ENCODE results near the gene RABL6.
"Not testable (repeated sequence)": the region's sequence is repeated elsewhere in the genome, so short reads cannot be mapped to it uniquely, and the experiment has no call there.

RABL6 gene

DNA sequence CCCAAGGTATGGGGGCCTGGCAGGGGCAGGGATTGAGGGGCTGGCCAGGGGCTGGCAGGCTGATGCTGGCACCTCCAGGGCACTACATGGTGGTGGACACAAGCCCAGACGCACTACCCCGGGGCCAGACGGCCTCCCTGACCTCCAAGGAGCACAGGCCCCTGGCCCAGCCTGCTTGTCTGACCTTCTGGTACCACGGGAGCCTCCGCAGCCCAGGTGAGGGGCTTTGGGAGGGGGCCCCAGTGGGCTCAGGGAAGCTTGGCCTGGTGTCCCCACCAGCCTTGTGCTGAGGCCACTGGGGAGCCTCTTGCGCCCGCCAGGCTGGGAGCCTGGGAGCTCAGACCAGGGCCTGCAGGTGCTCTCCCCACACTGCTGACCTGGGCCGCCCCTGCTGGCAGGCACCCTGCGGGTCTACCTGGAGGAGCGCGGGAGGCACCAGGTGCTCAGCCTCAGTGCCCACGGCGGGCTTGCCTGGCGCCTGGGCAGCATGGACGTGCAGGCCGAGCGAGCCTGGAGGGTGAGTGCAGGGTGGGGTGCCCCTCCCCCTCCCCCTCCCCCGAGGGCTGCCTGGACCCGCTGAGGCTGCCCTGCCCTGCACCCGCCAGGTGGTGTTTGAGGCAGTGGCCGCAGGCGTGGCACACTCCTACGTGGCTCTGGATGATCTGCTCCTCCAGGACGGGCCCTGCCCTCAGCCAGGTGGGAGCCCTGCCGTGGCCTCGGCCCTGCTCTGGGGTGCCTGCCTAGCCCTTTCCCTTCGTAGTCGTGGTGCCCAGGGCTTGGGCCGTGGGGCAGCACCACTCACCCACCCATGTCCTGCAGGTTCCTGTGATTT lies 50.0 kb downstream of the RABL6 start:
- no peak for DNase-seq

GRCh38 chr9:136858452-136858843 lies 50.7 kb downstream of the RABL6 start:
- DNase-seq, result no peak

DNA sequence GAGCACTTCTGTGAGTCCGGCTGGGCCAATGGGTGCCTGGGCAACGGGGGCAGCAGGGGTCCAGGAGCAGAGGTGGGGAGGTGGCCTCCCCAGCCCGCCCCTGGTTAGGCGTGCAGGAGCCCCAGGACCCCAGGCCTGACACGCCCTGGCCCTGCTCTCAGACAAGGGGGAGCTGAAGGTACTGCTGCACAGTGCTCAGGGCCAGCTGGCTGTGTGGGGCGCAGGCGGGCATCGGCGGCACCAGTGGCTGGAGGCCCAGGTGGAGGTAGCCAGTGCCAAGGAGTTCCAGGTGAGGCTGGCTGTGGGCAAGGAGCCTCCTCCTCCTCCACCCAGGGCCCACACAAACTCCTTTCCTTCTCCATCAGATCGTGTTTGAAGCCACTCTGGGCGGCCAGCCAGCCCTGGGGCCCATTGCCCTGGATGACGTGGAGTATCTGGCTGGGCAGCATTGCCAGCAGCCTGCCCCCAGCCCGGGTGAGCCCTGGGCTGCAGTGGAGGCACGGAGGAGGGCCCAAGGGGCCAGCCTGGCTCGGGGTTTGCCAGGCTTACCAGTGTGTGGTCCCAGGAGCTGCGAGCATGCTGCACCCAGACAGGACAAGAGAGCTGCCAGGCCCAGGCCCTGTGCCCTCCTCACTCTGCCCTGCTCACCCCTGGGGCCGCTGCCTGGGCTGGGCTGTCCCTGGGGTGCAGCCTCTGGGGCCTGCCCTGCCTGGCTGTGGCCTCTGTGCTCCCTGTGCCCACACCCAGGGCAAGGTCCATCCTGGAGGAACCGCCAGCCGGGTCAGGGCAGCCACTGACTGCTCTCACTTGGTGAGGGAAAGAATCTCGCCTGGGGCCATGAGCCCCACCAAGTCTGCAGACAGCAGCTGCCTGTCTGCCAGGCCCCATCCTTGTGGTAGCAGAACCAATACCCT lies 51.4 kb downstream of the RABL6 start:
- DNase-seq, result peak in 11 of 14 donors; percentile 6 to 75 (median 46)

GRCh38 chr9:136860529-136860928 lies 52.8 kb downstream of the RABL6 start:
- no peak for DNase-seq

- no peak for DNase-seq
Observed at GRCh38 chr9:136860933-136861873, 53.5 kb downstream of the RABL6 start.

DNA sequence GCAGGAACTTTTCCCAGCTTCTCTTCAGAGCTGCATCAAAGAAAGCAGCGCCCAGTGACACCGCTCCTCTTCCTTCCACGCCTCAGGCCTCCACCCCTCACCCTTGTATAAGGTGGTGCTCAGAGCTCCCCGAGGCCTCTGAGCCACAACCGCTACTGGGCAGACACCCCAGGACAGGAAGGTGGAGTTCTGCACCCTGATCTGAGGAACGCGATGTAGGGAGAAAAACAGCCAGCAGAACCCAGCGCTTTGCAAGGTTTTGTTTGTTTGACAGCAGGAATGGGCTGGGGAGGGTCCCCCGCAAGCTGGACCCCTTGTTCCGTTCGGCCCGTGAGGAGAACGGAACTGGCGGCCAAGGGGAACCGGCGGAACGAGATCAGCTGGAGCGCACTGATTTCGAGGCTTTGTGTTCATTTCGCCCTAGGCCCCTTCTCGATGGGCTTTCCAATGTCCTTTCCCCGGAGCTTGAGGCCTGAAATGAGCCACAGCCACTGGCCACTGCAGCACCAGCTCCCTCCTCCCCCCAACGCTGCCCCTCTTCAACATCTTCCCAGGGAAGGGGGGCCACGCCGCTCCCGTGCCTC lies 54.2 kb downstream of the RABL6 start:
- no peak for DNase-seq

DNA sequence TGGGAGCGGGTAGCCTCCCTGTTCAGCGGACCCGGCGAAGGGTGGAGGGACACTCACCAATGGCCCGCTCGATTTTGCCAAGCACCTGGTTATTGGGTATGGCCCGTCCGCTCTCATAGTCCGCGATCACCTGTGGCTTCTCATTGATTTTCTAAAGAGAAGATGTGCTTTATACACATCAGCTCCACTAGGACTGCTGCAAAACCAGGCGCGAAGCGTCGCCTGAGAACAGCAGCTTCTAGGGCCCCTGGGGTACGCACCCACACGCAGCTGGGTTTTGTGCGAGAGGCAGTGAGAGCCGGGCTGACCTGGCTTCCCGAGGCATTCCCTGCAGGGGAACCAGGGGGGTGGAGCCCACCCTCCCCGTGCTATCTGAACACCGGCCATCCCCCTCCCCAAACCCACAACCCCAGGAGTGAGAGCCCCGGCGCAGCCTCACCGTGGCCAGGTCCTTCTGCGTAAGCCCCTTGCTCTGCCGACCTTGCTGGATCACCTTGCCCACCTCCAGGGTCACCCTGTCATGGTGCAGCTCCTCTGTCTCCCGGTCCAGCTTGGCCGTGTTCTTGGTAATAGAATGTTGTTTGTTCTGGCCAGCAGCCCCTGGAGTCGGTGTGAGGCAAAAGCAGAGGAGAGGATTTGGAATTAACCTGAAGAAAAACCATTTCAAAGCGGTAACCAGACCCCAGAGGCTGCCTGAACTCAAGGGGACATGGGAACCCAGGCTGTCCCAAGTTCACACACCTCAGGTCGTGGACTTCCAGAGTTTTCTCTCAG lies 55.3 kb downstream of the RABL6 start:
- no peak for DNase-seq

GRCh38 chr9:136863623-136864273 lies 56.0 kb downstream of the RABL6 start:
- DNase-seq, result no peak

DNA sequence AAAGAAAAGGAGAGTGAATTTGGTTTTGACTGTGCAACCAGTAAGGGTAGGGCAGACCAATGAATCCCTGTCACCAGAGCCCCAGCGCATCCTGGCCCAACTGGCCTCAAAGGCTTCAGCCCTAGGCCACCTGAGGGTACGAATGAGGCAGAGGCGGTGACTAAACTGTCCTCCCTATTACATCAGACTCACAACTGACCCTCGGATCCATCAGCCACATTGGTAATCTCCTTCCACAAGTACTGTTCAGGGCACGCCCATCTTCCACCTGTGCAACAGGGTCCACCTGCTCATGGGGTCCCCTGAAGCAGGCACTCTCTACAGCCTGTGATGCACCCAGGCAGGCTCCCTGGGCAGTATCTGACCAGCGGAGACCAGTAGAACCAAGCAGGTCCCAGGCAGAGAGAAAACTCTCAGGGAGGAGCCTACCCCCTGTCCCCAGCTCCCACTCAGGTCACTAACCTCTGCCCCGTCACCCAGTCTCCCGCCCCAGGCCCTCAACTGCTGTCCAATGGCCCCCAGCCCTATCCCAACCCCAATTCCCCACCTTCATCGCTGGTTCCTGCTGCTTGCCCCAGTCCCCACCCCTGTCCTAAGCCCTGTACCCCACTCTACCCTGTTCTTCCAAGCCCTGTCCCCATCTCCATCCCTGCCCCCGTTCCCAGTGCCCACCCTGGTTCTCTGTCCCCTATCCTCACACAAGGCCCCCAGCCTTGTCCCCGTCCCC lies 57.5 kb downstream of the RABL6 start:
- DNase-seq, result no peak

- no peak for DNase-seq
Observed at GRCh38 chr9:136865768-136866103, 58.0 kb downstream of the RABL6 start.

DNA sequence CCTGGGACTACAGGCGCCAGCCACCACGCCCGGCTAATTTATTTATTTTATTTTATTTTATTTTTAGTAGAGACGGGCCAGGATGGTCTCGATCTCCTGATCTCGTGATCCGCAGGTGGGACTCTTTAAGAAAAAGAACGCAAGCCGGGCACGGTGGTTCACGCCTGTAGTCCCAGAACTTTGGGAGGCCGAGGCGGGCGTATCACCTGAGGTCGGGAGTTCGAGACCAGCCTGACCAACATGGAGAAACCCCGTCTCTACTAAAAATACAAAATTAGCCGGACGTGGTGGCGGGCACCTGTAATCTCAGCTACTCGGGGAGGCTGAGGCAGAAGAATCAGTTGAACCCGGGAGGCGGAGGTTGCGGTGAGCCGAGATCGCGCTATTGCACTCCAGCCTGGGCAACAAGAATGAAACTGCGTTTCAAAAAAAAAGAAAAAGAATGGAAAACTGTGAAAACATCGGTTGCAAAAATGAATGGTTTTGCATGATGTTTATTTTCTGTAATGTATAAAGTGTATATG lies 59.2 kb downstream of the RABL6 start:
- not testable (repeated sequence) for DNase-seq

GRCh38 chr9:136867480-136867879 lies 59.7 kb downstream of the RABL6 start:
- DNase-seq, result no peak

- DNase-seq, result no peak
Observed at GRCh38 chr9:136867917-136868316, 60.2 kb downstream of the RABL6 start.

GRCh38 chr9:136868644-136869043 lies 60.9 kb downstream of the RABL6 start:
- DNase-seq, result peak in 1 of 14 donors; percentile 81

DNA sequence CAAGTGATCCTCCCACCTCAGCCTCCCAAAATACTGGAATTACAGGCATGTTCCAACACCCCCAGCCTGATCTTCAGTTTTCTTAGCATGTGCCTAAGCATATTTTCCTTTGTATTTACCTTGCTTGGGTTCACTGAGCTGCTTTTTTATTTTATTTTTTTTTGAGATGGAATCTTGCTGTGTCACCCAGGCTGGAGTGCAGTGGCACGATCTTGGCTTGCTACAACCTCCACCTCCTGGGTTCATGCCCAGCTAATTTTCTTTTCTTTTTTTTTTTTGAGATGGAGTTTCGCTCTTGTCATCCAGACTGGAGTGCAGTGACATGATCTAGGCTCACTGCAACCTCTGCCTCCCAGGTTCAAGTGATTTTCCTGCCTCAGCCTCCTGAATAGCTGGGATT lies 61.9 kb downstream of the RABL6 start:
- not testable (repeated sequence) for DNase-seq

DNA sequence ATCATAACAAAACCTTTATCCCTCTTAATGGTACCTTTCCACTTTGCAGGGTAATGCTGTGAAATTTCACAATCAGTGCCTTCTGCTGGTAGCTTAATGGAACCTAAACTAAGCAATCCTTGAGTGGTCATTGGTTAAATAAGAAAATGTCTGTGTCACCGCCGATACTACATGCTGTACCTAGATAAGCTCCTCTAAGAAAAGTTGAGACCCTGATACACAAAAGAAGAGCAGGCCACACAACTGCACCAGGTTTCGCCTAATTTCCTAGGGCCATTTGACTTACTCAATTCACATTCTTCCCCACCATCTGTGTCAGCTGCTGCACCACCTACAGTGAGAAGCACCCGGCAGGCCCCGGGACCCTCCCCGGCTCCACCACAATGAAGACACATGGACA lies 67.4 kb downstream of the RABL6 start:
- no peak for DNase-seq

DNA sequence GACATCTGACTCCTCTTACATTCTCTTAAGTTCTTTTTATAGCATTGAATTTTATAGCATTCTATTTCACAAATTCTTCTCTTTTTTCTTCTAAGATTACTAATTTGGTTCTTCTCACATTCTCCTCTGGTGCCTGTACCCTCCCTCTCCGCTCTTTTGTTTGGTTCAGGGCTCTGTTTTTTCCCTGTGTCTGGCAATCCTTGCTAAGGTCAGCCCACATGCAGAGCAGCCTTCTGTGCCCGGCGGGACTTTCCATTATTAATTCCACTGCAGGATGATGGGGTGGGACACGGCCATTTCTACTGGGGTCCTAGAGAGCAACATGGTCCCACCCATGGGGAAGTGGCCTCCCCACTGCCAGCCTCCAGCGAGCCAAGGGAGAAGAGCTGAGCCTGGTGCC lies 68.7 kb downstream of the RABL6 start:
- peak in 1 of 14 donors; percentile 72 for DNase-seq

- DNase-seq, result no peak
Observed at GRCh38 chr9:136880651-136881050, 72.9 kb downstream of the RABL6 start.

- DNase-seq, result peak in 3 of 14 donors; percentile 18 to 31 (median 23)
Observed at GRCh38 chr9:136881691-136882108, 74.0 kb downstream of the RABL6 start.
